Muscle of leg (tissue), 11 donors: Measurements from ENCODE around the gene CEND1. TPM values are rescaled to one million over a fixed set of nuclear protein-coding genes. Genes with fewer than 3 reads are reported as not detected.
"Not testable (repeated sequence)": the region's sequence is repeated elsewhere in the genome, so short reads cannot be mapped to it uniquely, and the experiment has no call there.

ENCODE experiments used
- DNase-seq: peaks from one replicate; pipeline ENCODE4 v3.0.0; 2013
- H3K27ac ChIP-seq: one replicate; pipeline ENCODE4 v1.5.1; 2013; ENCODE audit warnings: mild to moderate bottlenecking, low read length, control low read depth
- H3K27me3 ChIP-seq: one replicate; pipeline ENCODE4 v1.6.1; 2013; ENCODE audit warnings: low read length; ENCODE audit not compliant: control insufficient read depth, insufficient read depth
- H3K36me3 ChIP-seq: one replicate; pipeline ENCODE4 v1.6.1; 2013; ENCODE audit warnings: low read length; ENCODE audit not compliant: control insufficient read depth, insufficient read depth
- H3K4me1 ChIP-seq: one replicate; pipeline ENCODE4 v1.6.1; 2013; ENCODE audit warnings: low read length; ENCODE audit not compliant: control insufficient read depth, insufficient read depth
- H3K4me3 ChIP-seq: one replicate; pipeline ENCODE4 v1.5.1; 2013; ENCODE audit warnings: low read length, control low read depth
- H3K9me3 ChIP-seq: replicated peaks from 2 replicates; pipeline ENCODE4 v1.6.1; 2013; ENCODE audit warnings: low read depth, low read length; ENCODE audit not compliant: control insufficient read depth
- WGBS: methylation state at CpG from one replicate; pipeline ENCODE4 v1.1.5; 2013; ENCODE audit warnings: missing lambda C conversion rate; ENCODE audit not compliant: insufficient coverage; 5-methylcytosine and 5-hydroxymethylcytosine counted together
- polyA plus RNA-seq, 8 donors: library from polyadenylated mRNA; unstranded; fragments of 120-200 nt; gene quantifications; one replicate each; pipeline versions ENCODE4 v1.2.1 to v1.2.3, GENCODE V29; 2013; ENCODE audit warnings: inconsistent platforms in 1 of 8, low replicate concordance in 1 of 8; ENCODE audit not compliant: insufficient read length in 8 of 8, insufficient read depth in 1 of 8
- total RNA-seq: library from RNA; stranded (reverse); fragments of 120-200 nt; gene quantifications from one replicate; pipeline ENCODE4 v1.2.4, GENCODE V29; 2013

The CEND1 gene
- total and polyA plus RNA-seq, 9 donors, result 0.04 to 1.5 (median 0.56) TPM

DNA sequence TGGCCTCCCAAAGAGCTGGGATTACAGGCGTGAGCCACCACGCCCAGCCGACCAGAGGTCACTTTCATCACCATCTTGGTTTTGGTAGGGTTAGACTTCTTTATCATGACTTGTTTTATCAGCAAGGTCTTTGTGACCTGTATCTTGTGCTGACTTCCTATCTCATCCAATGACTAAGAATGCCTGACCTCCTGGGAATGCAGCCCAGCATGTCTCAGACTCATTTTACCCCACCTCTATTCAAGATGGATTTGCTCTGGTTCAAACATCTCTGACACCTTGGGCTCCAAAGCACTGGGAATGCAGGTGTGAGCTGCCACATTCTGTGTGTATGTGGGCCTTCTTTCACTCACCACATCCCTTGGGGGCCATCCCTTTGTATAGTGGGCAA, 47.7 kb downstream of the CEND1 start:
- Histone ChIP-seq H3K27me3 (peaks cover 9% of the 10 kb centered on the region), H3K4me3 (no peak overlapping the region), H3K27ac (no peak overlapping the region), H3K36me3 (no peaks in the 10 kb centered on the region), H3K4me1 (peaks cover 4% of the 10 kb centered on the region), H3K9me3 (no peaks in the 10 kb centered on the region)
- WGBS, result 96% methylated on average over 3 of the region's 3 CpGs
- no peak for DNase-seq

DNA sequence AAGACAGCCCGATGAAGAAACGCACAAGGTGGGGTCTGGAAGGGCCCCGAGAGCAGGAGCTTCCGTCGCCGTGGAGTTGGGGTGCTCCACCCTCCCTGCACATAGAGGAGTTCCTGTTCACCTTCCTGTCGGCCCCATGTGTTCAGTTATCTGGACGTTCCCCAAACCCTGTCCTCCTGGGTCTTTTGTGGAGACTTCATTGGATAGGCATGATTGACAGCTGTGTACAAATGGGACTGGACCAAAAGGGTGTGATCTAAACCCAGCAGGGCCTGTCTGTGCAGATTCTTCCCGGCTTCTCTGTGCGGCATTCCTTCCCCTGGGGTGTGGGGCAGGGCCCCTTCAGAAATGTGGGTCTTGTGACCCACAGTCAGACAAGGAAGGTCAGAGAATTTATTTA, 52.0 kb downstream of the CEND1 start:
- H3K27ac ChIP-seq, DNase-seq, H3K4me1 ChIP-seq, H3K4me3 ChIP-seq, H3K36me3 ChIP-seq, H3K9me3 ChIP-seq: not testable (repeated sequence)
- peaks cover 19% of the 10 kb centered on the region for H3K27me3 ChIP-seq
- WGBS, result 42% methylated on average over 3 of the region's 10 CpGs

DNA sequence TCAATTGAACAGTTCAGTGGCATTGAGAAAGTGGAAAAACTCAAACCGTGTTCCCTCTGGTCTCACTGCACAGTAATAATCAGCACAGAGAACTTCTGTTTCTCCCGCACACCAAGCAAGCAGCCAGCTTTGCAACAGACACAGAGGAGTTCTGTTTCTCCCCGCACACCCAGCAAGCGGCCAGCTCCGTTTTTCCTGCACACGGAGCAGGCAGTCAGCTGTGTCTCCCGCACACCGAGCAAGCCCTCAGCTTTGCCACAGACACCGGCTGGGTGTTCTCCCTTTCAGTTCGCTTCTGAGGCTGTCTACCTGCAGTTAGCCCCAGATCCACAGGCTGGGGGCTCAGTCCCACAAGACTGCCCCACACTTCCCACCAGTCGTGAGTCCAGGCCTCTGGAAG, 52.5 kb downstream of the CEND1 start:
- 20% methylated on average over 10 of the region's 11 CpGs for WGBS

More for the DNA sequence above, 52.5 kb downstream of the CEND1 start:
- Histone ChIP-seq H3K27me3 (peaks cover 20% of the 10 kb centered on the region), H3K27ac (no peak overlapping the region), H3K9me3 (no peaks in the 10 kb centered on the region), H3K4me1 (no peaks in the 10 kb centered on the region), H3K4me3 (no peak overlapping the region), H3K36me3 (no peaks in the 10 kb centered on the region)
- DNase-seq, result no peak

Other genes with a start within 250 kb of the CEND1 start
- gene LMNTD2, start 229.4 kb downstream of the CEND1 start, total RNA-seq, result 0.22 TPM
- gene LMNTD2, start 229.4 kb downstream of the CEND1 start, polyA plus RNA-seq, result 1 to 10 TPM in 2 of 8 donors, under 1 TPM in 6; 0.25 to 1.5 (median 0.62) TPM
- gene RASSF7, start 229.1 kb downstream of the CEND1 start, total RNA-seq, result 2.3 TPM
- 1 to 10 TPM; 2.3 to 4.4 (median 2.6) TPM for gene RASSF7, start 229.1 kb downstream of the CEND1 start, polyA plus RNA-seq
- 13.1 TPM for gene PHRF1, start 213.6 kb downstream of the CEND1 start, total RNA-seq
- 10 to 100 TPM; 16.0 to 23.1 (median 20.2) TPM for gene PHRF1, start 213.6 kb downstream of the CEND1 start, polyA plus RNA-seq
- 11.3 TPM for gene IRF7, start 174.1 kb downstream of the CEND1 start, total RNA-seq
- 10 to 100 TPM in 3 of 8 donors, 1 to 10 TPM in 5; 7.8 to 14.7 (median 9.6) TPM for gene IRF7, start 174.1 kb downstream of the CEND1 start, polyA plus RNA-seq
- gene CDHR5, start 165.1 kb downstream of the CEND1 start, total RNA-seq, result 0.75 TPM
- gene CDHR5, start 165.1 kb downstream of the CEND1 start, polyA plus RNA-seq, result 10 to 100 TPM in 1 of 8 donors, 1 to 10 TPM in 6, under 1 TPM in 1; 0.65 to 33.7 (median 1.4) TPM
- gene SCT, start 162.9 kb downstream of the CEND1 start, total RNA-seq, result 55.2 TPM
- 100 to 1,000 TPM in 2 of 8 donors, 10 to 100 TPM in 6; 37.0 to 126 (median 66.4) TPM for gene SCT, start 162.9 kb downstream of the CEND1 start, polyA plus RNA-seq
- 0.22 TPM for gene DRD4, start 152.8 kb downstream of the CEND1 start, total RNA-seq
- gene DRD4, start 152.8 kb downstream of the CEND1 start, polyA plus RNA-seq, result 1 to 10 TPM in 2 of 8 donors, under 1 TPM in 6; 0.18 to 2.0 (median 0.83) TPM
- gene DEAF1, start 94.9 kb downstream of the CEND1 start, total RNA-seq, result 22.7 TPM
- gene DEAF1, start 94.9 kb downstream of the CEND1 start, polyA plus RNA-seq, result 10 to 100 TPM; 29.3 to 38.9 (median 31.7) TPM
- gene TMEM80, start 94.3 kb downstream of the CEND1 start, total RNA-seq, result 11.8 TPM
- 10 to 100 TPM; 10.1 to 26.0 (median 20.1) TPM for gene TMEM80, start 94.3 kb downstream of the CEND1 start, polyA plus RNA-seq
- 1.6 TPM for gene EPS8L2, start 83.9 kb downstream of the CEND1 start, total RNA-seq
- 10 to 100 TPM in 1 of 8 donors, 1 to 10 TPM in 7; 1.5 to 14.1 (median 2.2) TPM for gene EPS8L2, start 83.9 kb downstream of the CEND1 start, polyA plus RNA-seq
- gene TALDO1, start 42.6 kb downstream of the CEND1 start, total RNA-seq, result 62.7 TPM
- gene TALDO1, start 42.6 kb downstream of the CEND1 start, polyA plus RNA-seq, result 10 to 100 TPM; 60.2 to 79.9 (median 71.3) TPM
- 18.1 TPM for gene GATD1, start 12.6 kb downstream of the CEND1 start, total RNA-seq
- gene GATD1, start 12.6 kb downstream of the CEND1 start, polyA plus RNA-seq, result 10 to 100 TPM; 38.9 to 53.2 (median 44.8) TPM
- 5.4 TPM for gene SLC25A22, start 8.2 kb upstream of the CEND1 start, total RNA-seq
- 10 to 100 TPM; 10.4 to 15.8 (median 14.2) TPM for gene SLC25A22, start 8.2 kb upstream of the CEND1 start, polyA plus RNA-seq
- gene PIDD1, start 15.1 kb upstream of the CEND1 start, total RNA-seq, result 3.9 TPM
- 10 to 100 TPM in 4 of 8 donors, 1 to 10 TPM in 4; 5.5 to 13.7 (median 10.0) TPM for gene PIDD1, start 15.1 kb upstream of the CEND1 start, polyA plus RNA-seq
- 2,004 TPM for gene RPLP2, start 19.9 kb upstream of the CEND1 start, total RNA-seq
- 1,000 to 10,000 TPM; 1,485 to 2,136 (median 1,739) TPM for gene RPLP2, start 19.9 kb upstream of the CEND1 start, polyA plus RNA-seq
- gene PNPLA2, start 28.8 kb upstream of the CEND1 start, total RNA-seq, result 9.0 TPM
- 10 to 100 TPM; 19.4 to 46.1 (median 28.4) TPM for gene PNPLA2, start 28.8 kb upstream of the CEND1 start, polyA plus RNA-seq
- gene CRACR2B, start 37.8 kb upstream of the CEND1 start, total RNA-seq, result 6.9 TPM
- 10 to 100 TPM in 7 of 8 donors, 1 to 10 TPM in 1; 7.7 to 22.0 (median 13.3) TPM for gene CRACR2B, start 37.8 kb upstream of the CEND1 start, polyA plus RNA-seq
- 147 TPM for gene CD151, start 42.9 kb upstream of the CEND1 start, total RNA-seq
- gene CD151, start 42.9 kb upstream of the CEND1 start, polyA plus RNA-seq, result 100 to 1,000 TPM; 133 to 178 (median 151) TPM
- 97.7 TPM for gene POLR2L, start 52.4 kb upstream of the CEND1 start, total RNA-seq
- gene POLR2L, start 52.4 kb upstream of the CEND1 start, polyA plus RNA-seq, result 100 to 1,000 TPM; 114 to 147 (median 125) TPM
- 60.3 TPM for gene TSPAN4, start 52.8 kb upstream of the CEND1 start, total RNA-seq
- gene TSPAN4, start 52.8 kb upstream of the CEND1 start, polyA plus RNA-seq, result 10 to 100 TPM; 48.0 to 75.9 (median 65.1) TPM
- 30.5 TPM for gene CHID1, start 120.7 kb upstream of the CEND1 start, total RNA-seq
- 10 to 100 TPM; 60.4 to 77.4 (median 68.5) TPM for gene CHID1, start 120.7 kb upstream of the CEND1 start, polyA plus RNA-seq
- 18.5 TPM for gene AP2A2, start 135.8 kb upstream of the CEND1 start, total RNA-seq
- gene AP2A2, start 135.8 kb upstream of the CEND1 start, polyA plus RNA-seq, result 10 to 100 TPM; 38.3 to 61.4 (median 48.0) TPM
- not detected for gene MUC6, start 246.6 kb upstream of the CEND1 start, total RNA-seq
- gene MUC6, start 246.6 kb upstream of the CEND1 start, polyA plus RNA-seq, result under 1 TPM; 0.09 to 0.61 (median 0.28) TPM